ENCODE measurements around the gene ACR.

ACR gene

DNA sequence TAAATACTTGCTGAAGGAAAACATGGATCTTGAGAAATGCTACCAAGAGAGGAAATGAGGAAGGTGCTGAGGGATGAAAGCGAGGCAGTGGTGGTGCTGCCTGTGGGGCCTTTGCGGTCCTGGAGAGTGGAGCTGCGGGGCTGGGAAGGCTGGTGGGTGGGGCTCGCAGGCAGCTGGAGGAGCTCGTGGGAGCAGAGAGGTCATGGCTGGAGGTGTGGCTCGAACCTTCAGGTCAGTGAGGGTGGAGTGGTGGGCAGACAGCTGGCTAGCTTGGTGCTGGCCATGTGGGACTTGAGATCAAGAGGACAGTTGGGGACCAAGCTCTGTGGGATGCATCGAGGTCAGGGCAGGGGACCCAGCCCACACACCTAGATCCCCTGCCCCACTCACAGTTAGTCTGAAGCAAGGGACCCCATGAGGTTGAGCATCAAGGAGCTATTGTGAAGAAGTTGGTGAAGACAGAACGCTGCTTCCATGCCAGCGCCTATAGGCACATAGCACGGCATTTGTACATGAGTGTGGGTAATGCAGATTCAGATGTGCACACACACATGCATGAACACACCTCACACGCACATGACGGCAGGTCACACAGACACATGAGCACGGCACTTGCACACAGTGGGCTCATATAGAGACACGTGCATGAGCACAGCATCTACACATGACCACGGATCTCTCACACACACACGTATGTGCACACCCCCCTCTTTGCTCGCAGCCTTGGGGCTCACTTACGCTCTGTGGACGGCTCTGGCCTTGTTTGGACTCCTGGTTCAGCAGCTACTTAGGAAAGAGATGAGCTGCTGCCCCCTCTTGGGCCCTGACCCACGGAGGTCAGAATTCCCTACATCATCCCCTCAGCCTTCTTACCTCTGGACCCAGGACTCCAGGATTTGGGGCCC is 34.9 kb upstream of the ACR start:
- no peak for DNase-seq (ENCODE audit: low read depth in 2 of 2)

DNA sequence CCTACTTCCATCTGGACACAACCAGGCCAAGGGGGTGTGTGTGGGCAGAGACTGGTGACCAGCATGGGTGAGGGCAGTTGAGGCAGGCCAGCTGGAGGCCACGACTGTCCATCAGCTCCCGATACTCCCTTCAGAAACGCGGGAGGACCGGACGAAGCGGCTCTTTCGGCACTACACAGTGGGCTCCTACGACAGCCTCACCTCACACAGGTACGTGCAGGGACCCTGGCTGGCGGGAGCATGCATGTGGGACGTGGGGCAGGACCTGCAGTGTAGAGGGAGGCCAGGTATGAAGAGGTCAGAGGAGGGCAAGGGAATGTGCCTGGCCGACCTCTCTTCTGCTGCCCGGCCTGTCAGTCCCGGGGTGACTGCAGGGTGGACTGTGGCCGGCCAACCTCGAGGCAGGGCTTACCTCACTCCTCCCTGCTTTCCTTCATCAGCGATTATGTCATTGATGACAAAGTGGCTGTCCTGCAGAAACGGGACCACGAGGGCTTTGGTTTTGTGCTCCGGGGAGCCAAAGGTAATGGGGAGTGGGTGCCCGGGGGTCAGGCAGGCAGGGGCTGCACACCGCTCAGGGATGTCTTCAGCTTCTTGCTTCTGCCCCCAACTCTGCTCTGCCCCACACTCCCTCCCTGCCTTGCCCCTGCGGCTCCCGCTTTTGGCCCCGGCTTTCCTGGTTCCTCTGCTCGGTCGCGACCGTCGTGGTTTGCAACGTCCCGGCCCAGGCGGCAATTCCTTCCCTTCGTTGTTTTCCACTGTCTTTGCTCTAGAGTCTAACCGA is 34.1 kb upstream of the ACR start:
- DNase-seq (ENCODE audit: low read depth in 2 of 2): no peak

- DNase-seq (ENCODE audit: low read depth in 2 of 2): no peak
Measured at GRCh38 chr22:50704510-50705218, 33.3 kb upstream of the ACR start.

GRCh38 chr22:50705219-50705691 is 32.7 kb upstream of the ACR start:
- DNase-seq (ENCODE audit: low read depth in 2 of 2): peak; percentile 56 to 61

- no peak for DNase-seq (ENCODE audit: low read depth in 2 of 2)
Measured at GRCh38 chr22:50705851-50706351, 32.1 kb upstream of the ACR start.

DNA sequence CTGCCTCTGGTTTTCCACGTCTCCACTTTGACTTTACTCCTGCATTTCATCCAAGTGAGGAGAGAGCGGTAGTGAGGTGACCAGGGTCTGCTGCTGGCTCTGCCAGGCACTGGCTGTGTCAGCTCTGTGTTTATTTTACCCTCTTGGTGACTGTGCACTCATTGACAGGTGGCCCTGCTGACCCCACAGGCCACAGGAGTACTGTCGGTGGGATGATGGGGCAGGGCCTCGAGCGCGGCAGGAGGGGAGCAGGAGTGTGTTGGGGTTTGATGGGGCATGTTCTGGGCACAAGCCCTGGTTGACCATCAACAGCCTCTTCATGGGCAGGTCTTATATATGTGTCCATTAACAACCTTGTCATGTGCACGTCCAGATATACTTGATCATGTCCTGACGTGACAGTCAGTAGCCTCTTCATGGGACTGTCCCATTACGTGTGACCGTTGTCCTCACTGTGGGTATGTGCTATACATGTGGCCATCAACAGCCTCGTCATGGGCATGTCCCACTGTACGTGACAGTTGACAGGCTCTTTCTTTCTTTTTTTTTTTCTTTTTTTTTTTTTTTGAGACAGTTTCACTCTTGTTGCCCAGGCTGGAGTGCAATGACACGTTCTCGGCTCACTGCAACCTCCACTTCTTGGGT is 31.4 kb upstream of the ACR start:
- DNase-seq (ENCODE audit: low read depth in 2 of 2): no peak

- no peak for DNase-seq (ENCODE audit: low read depth in 2 of 2)
Measured at GRCh38 chr22:50708474-50708873, 29.5 kb upstream of the ACR start.

- no peak for DNase-seq (ENCODE audit: low read depth in 2 of 2)
Measured at GRCh38 chr22:50708996-50709395, 29.0 kb upstream of the ACR start.

DNA sequence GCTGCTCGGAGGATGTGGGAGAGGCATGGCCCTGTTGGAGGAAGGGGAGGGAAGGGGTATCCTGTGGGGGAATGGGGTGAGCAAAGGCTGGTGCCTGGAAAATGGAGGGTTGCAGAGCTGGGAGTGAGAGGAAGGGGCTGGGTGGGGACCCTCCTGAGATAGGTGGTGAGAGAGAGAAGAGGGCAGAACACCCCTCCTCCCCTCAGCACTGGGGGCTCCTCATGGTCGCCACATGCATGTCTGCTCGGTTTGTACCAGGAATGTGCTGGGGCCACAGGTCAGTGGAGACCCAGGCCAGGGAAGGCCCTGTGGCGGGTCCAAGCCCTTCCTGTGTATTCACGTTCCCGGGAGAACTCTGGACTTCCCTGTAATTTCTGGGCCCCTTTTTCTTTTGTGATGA is 27.8 kb upstream of the ACR start:
- DNase-seq (ENCODE audit: low read depth in 2 of 2): no peak

- no peak for DNase-seq (ENCODE audit: low read depth in 2 of 2)
Measured at GRCh38 chr22:50710886-50711285, 27.1 kb upstream of the ACR start.

DNA sequence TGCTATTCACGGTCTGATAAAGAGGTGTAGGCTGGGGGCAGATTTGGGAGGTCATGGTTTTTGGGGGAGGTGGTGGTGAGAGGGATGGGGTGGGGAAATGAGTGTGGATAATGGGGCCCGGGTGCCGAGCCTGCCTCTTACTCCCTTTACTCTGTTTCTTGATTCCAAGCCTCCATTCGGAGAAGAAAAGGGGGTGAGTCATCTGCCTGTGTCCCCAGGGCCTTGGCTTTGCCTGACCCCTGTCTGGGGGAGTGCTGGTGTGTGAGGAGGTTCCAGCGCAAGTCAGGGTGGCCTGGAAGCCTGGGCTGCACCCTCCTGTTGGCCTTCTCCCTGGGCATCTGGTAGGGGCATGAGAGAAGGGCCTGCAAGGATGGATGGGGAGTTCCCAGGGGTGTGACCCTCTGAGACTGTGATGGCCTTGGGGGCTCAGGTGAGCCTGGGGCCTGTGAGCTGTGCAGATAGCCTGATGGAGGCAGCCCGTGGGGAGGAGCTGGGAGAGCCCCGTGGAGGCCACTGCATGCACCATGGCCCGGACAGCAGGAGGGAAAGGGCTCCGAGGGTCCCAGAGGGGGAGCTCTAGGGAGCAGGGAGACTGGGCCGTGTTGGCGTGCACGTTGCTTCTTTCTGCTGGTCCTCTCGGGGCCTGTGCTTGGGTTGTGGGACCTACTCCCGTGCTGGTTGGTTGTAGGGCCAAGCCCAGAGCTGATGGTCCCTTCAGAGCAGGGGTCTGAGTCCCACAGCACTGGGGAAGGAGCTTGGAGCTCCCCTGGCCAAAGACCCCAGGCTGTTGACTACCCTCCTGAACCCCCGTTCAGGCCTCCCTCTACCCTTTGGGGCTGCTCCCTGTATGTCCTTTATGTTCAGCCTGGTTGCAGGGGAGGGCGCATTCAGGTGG is 26.3 kb upstream of the ACR start:
- no peak for DNase-seq (ENCODE audit: low read depth in 2 of 2)

GRCh38 chr22:50712341-50713007 is 25.5 kb upstream of the ACR start:
- no peak for DNase-seq (ENCODE audit: low read depth in 2 of 2)

GRCh38 chr22:50713008-50713385 is 25.0 kb upstream of the ACR start:
- no peak for DNase-seq (ENCODE audit: low read depth in 2 of 2)

DNA sequence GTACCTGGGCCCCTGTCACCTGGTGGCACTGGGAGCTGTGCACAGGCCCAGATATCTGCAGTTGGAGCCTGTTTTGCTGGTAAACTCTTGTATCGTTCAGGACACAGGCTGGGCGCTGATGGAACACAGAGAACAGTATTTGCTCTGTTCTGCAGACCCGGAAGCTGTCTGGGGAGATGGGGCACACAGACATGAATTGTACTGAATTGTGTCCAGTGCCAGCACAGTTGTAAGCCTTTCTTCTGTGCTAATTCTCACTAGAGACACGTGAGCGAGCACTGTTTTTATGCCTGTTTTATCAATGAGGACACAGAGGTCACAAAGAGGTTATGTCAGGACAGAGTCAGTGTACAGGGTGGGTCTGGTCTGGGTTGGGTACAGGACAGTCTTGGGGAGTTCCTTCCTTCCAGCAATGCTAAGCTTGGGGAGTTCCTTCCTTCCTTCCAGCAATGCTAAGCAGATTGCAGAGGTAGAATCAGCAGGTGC is 24.4 kb upstream of the ACR start:
- DNase-seq (ENCODE audit: low read depth in 2 of 2): no peak

DNA sequence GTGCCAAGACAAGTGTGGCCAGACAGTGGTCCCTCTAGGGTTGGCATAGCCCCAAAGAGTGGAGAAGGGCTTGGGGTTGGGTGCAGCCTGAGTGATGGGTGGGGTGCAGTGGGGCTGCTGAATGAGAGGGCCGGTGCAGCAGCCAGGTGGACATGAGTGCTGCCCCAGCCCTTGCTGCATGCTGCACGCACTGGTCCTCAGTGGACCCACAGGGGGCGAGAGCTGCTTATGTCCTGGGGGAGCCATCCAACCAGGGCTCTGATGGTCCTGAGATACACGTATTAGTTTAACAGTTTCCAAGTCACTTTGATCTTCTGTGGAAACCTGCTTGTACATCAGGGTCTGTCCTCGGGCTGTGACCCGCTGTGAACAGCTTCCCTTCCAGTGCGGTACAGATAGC is 23.9 kb upstream of the ACR start:
- no peak for DNase-seq (ENCODE audit: low read depth in 2 of 2)

DNA sequence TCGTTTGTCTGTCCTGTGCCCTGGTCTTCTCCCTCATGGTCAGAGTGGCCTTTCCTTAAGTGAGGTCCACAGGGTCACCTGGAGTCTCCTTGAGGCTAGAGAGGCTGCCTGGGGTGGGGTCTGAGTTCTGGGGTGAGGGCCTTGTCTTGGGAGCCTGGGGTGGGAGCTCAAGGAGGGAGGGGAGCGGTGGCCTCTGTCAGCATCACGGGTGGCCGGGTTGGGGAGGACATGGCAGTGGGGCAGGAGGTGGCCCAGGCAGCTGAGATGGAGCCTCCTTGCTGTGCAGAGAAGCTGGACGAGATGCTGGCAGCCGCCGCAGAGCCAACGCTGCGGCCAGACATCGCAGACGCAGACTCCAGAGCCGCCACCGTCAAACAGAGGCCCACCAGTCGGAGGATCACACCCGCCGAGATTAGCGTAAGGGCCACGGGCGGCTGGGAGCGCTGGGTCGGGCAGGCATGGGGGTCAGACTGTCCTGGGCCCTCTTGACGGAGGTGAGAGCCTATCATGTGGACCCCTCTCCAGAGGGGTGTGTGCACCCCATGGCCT is 23.3 kb upstream of the ACR start:
- no peak for DNase-seq (ENCODE audit: low read depth in 2 of 2)

- no peak for DNase-seq (ENCODE audit: low read depth in 2 of 2)
Measured at GRCh38 chr22:50715250-50715649, 22.8 kb upstream of the ACR start.

DNA sequence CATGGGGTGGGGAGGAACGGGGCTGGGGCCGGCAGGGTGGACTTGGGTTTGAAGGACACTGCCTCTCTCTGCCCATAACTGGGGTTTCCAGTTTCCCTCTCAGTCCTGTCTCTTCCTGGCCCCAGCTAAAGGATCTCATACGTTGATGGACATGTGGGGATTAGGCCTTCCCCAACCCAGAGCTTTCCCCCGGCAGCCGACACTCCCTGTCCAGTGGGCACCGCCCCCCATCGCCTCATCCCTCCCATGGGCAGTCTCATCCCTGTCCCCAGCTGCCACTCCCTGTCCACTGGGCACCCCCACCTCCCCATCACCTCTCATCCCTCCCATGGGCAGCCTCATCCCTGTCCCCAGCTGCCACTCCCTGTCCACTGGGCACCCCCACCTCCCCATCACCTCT is 22.2 kb upstream of the ACR start:
- DNase-seq (ENCODE audit: low read depth in 2 of 2): no peak

GRCh38 chr22:50716290-50717024 is 21.5 kb upstream of the ACR start:
- DNase-seq (ENCODE audit: low read depth in 2 of 2): no peak
